Mesendoderm (in vitro differentiated cells): ENCODE results near the gene SRRM1. TPM values are rescaled to one million over a fixed set of nuclear protein-coding genes. Genes with fewer than 3 reads are reported as not detected.
A peak's percentile ranks its signal among the peaks of the same experiment; 100 is the strongest.

Experiments used
- DNase-seq: peaks from one replicate; pipeline ENCODE4 v3.0.0; 2013
- H2AK5ac ChIP-seq: 2 replicates; pipeline ENCODE4 v1.6.1; 2013; ENCODE audit warnings: low read length, inconsistent platforms
- H2BK120ac ChIP-seq: 2 replicates; pipeline ENCODE4 v1.6.1; 2013; ENCODE audit warnings: low read depth, mild to moderate bottlenecking, low read length, moderate library complexity, mixed read lengths
- H2BK15ac ChIP-seq: replicated peaks from 2 replicates; pipeline ENCODE4 v1.6.1; 2013; ENCODE audit warnings: low read depth, mild to moderate bottlenecking, moderate library complexity
- H2BK5ac ChIP-seq: 2 replicates; pipeline ENCODE4 v1.6.1; 2013; ENCODE audit warnings: low read length, inconsistent platforms
- H3K18ac ChIP-seq: 2 replicates; pipeline ENCODE4 v1.6.1; 2013; ENCODE audit warnings: mild to moderate bottlenecking, low read length, mixed read lengths
- H3K23ac ChIP-seq: one replicate; pipeline ENCODE4 v1.6.1; 2013; ENCODE audit warnings: low read length
- H3K27ac ChIP-seq: 2 replicates; pipeline ENCODE4 v1.5.1; 2013; ENCODE audit warnings: low read depth, mild to moderate bottlenecking, inconsistent platforms, low read length, moderate library complexity
- H3K27me3 ChIP-seq: 2 replicates; pipeline ENCODE4 v1.6.1; 2013; ENCODE audit warnings: low read length, control low read depth, mild to moderate bottlenecking, inconsistent platforms; ENCODE audit not compliant: insufficient read depth, poor library complexity
- H3K36me3 ChIP-seq: 2 replicates; pipeline ENCODE4 v1.6.1; 2013; ENCODE audit warnings: low read length, inconsistent platforms; ENCODE audit not compliant: control insufficient read depth, insufficient read depth
- H3K4ac ChIP-seq: one replicate; pipeline ENCODE4 v1.6.1; 2013; ENCODE audit warnings: low read depth, mild to moderate bottlenecking, low read length, moderate library complexity
- H3K4me1 ChIP-seq: 2 replicates; pipeline ENCODE4 v1.6.1; 2013; ENCODE audit warnings: low read depth, low read length, inconsistent platforms; ENCODE audit not compliant: control insufficient read depth
- H3K4me2 ChIP-seq: 2 replicates; pipeline ENCODE4 v1.6.1; 2013; ENCODE audit warnings: low read length
- H3K4me3 ChIP-seq: 2 replicates; pipeline ENCODE4 v1.5.1; 2013; ENCODE audit warnings: mild to moderate bottlenecking, low read length
- H3K56ac ChIP-seq: one replicate; pipeline ENCODE4 v1.6.1; 2013; ENCODE audit warnings: low read length
- H3K79me1 ChIP-seq: 2 replicates; pipeline ENCODE4 v1.6.1; 2013; ENCODE audit warnings: low read length, inconsistent platforms
- H3K79me2 ChIP-seq: 2 replicates; pipeline ENCODE4 v1.6.1; 2013; ENCODE audit warnings: mild to moderate bottlenecking, low read length; ENCODE audit not compliant: control insufficient read depth, insufficient read depth
- H3K9ac ChIP-seq: 2 replicates; pipeline ENCODE4 v1.6.1; 2013; ENCODE audit warnings: low read length, inconsistent platforms
- H4K5ac ChIP-seq: one replicate; pipeline ENCODE4 v1.6.1; 2013; ENCODE audit warnings: low read length
- H4K8ac ChIP-seq: one replicate; pipeline ENCODE4 v1.6.1; 2013; ENCODE audit warnings: low read depth, mild to moderate bottlenecking, control low read depth, low read length, moderate library complexity
- WGBS: extraction: QIAGEN DNeasy Blood & Tissue Kit; methylation state at CpG from one replicate; pipeline ENCODE4 v1.1.7; 2013; ENCODE audit warnings: low lambda C conversion rate, missing lambda C conversion rate; ENCODE audit not compliant: insufficient coverage; ENCODE audit errors: extremely low coverage; 5-methylcytosine and 5-hydroxymethylcytosine counted together
- polyA plus RNA-seq, 2 experiments: library from polyadenylated mRNA; stranded (reverse); fragments of 200-250 nt; gene quantifications; one replicate each; pipeline ENCODE4 v1.2.3, GENCODE V29; 2013

The SRRM1 gene
- 308 TPM for polyA plus RNA-seq (2013, experiment 1 of 2)
- polyA plus RNA-seq (2013, experiment 2 of 2), result 317 TPM

- Histone ChIP-seq H3K27ac (peak within 1 kb of the TSS; percentile 99), H3K4me1 (no peaks in the 10 kb centered on the region), H3K4me2 (peak within 1 kb of the TSS; percentile 99), H2BK15ac (no peak within 1 kb of the TSS), H3K9ac (peak within 1 kb of the TSS; percentile 99), H3K79me2 (peaks cover 30% of the 10 kb centered on the region), H3K79me1 (peaks cover 5% of the 10 kb centered on the region), H3K23ac (peak within 1 kb of the TSS; percentile 98), H2AK5ac (peak within 1 kb of the TSS; percentile 62), H3K56ac (peak within 1 kb of the TSS; percentile 98), H3K27me3 (no peaks in the 10 kb centered on the region), H4K5ac (no peak within 1 kb of the TSS), H2BK5ac (peak within 1 kb of the TSS; percentile 75), H3K4ac (peak within 1 kb of the TSS; percentile 90), H3K4me3 (peak within 1 kb of the TSS; percentile 92), H4K8ac (no peak within 1 kb of the TSS), H2BK120ac (peak within 1 kb of the TSS; percentile 7), H3K18ac (peak within 1 kb of the TSS; percentile 81), H3K36me3 (peaks cover 4% of the 10 kb centered on the region)
- WGBS, result no CpG with 5 or more reads among the region's 95 CpGs
- DNase-seq, result peak; percentile 100
These were observed at the start of gene SRRM1 for GRCh38 chr1:24642481-24643362. Gene SRRM1 (plus strand): TSS chr1:24643302. CDS start chr1:24643327, 25 bp downstream.

GRCh38 chr1:24594328-24594598 is 48.8 kb upstream of the SRRM1 start:
- Histone ChIP-seq H3K36me3 (no peaks in the 10 kb centered on the region), H4K8ac (no peak overlapping the region), H3K4me2 (no peak overlapping the region), H3K4ac (no peak overlapping the region), H3K18ac (no peak overlapping the region), H3K27ac (no peak overlapping the region), H3K79me2 (no peaks in the 10 kb centered on the region), H2AK5ac (no peak overlapping the region), H2BK120ac (no peak overlapping the region), H3K4me1 (no peaks in the 10 kb centered on the region), H3K79me1 (no peaks in the 10 kb centered on the region), H3K23ac (no peak overlapping the region), H2BK5ac (no peak overlapping the region), H3K4me3 (no peak overlapping the region), H2BK15ac (no peak overlapping the region), H4K5ac (no peak overlapping the region), H3K27me3 (no peaks in the 10 kb centered on the region), H3K56ac (no peak overlapping the region), H3K9ac (no peak overlapping the region)
- DNase-seq, result no peak
- no CpG with 5 or more reads among the region's 3 CpGs for WGBS

- H3K18ac ChIP-seq, result no peak overlapping the region
- H4K5ac ChIP-seq, result no peak overlapping the region
- no peaks in the 10 kb centered on the region for H3K79me1 ChIP-seq
- H2BK15ac ChIP-seq, result no peak overlapping the region
- no peaks in the 10 kb centered on the region for H3K79me2 ChIP-seq
- no peaks in the 10 kb centered on the region for H3K36me3 ChIP-seq
- peak overlapping the region; percentile 17 for H3K4ac ChIP-seq
- no peak overlapping the region for H3K27ac ChIP-seq
- H3K9ac ChIP-seq, result no peak overlapping the region
- no peak overlapping the region for H2BK120ac ChIP-seq
- H4K8ac ChIP-seq, result no peak overlapping the region
- no peak overlapping the region for H3K23ac ChIP-seq
- H3K56ac ChIP-seq, result no peak overlapping the region
- H2AK5ac ChIP-seq, result no peak overlapping the region
- no peaks in the 10 kb centered on the region for H3K27me3 ChIP-seq
- no peak for DNase-seq
- H3K4me2 ChIP-seq, result no peak overlapping the region
- no peak overlapping the region for H3K4me3 ChIP-seq
- H2BK5ac ChIP-seq, result no peak overlapping the region
- no peaks in the 10 kb centered on the region for H3K4me1 ChIP-seq
- WGBS, result no CpG with 5 or more reads among the region's 9 CpGs
These were observed 46.7 kb upstream of the SRRM1 start for GRCh38 chr1:24596401-24596880.

GRCh38 chr1:24599265-24599664 is 43.8 kb upstream of the SRRM1 start:
- no peak overlapping the region for H3K56ac ChIP-seq

GRCh38 chr1:24600551-24600950 is 42.6 kb upstream of the SRRM1 start:
- DNase-seq, result no peak
- WGBS, result no CpG with 5 or more reads among the region's 5 CpGs
- Histone ChIP-seq H3K4me2 (no peak overlapping the region), H3K18ac (no peak overlapping the region), H2BK15ac (no peak overlapping the region), H3K79me2 (no peaks in the 10 kb centered on the region), H3K36me3 (no peaks in the 10 kb centered on the region), H3K56ac (no peak overlapping the region), H2AK5ac (peak overlapping the region; percentile 69), H4K8ac (no peak overlapping the region), H4K5ac (no peak overlapping the region), H3K79me1 (no peaks in the 10 kb centered on the region), H2BK5ac (no peak overlapping the region), H2BK120ac (no peak overlapping the region), H3K27me3 (no peaks in the 10 kb centered on the region), H3K4me3 (no peak overlapping the region), H3K27ac (no peak overlapping the region), H3K23ac (no peak overlapping the region), H3K9ac (no peak overlapping the region), H3K4me1 (no peaks in the 10 kb centered on the region), H3K4ac (no peak overlapping the region)

More at GRCh38 chr1:24599265-24599664, 43.8 kb upstream of the SRRM1 start:
- Histone ChIP-seq H3K79me2 (no peaks in the 10 kb centered on the region), H3K27me3 (no peaks in the 10 kb centered on the region), H2BK120ac (no peak overlapping the region), H3K9ac (no peak overlapping the region), H3K4me2 (no peak overlapping the region), H2BK15ac (no peak overlapping the region), H4K5ac (no peak overlapping the region), H3K36me3 (no peaks in the 10 kb centered on the region), H2BK5ac (no peak overlapping the region), H3K4ac (no peak overlapping the region), H4K8ac (no peak overlapping the region), H2AK5ac (no peak overlapping the region), H3K18ac (no peak overlapping the region), H3K79me1 (no peaks in the 10 kb centered on the region), H3K27ac (no peak overlapping the region), H3K23ac (no peak overlapping the region), H3K4me3 (no peak overlapping the region), H3K4me1 (no peaks in the 10 kb centered on the region)
- DNase-seq, result no peak
- WGBS, result no CpG with 5 or more reads among the region's 3 CpGs
